GM21390 (cell line): ENCODE results near the gene TMEM91.
"Not testable (repeated sequence)": the region's sequence is repeated elsewhere in the genome, so short reads cannot be mapped to it uniquely, and the experiment has no call there.

Experiments
- ATAC-seq: cut with Tn5 transposase; IDR thresholded peaks from one replicate; pipeline ENCODE4 v1.9.1; 2021; ENCODE audit not compliant: unreplicated experiment

Gene TMEM91

GRCh38 chr19:41352609-41353465 lies 23.5 kb upstream of the TMEM91 start:
- ATAC-seq: no peak

- ATAC-seq: no peak
Observed at GRCh38 chr19:41353466-41354342, 22.6 kb upstream of the TMEM91 start, which contains the start of gene TGFB1. Gene TGFB1 (minus strand): TSS chr19:41353922. CDS start chr19:41353044, 878 bp downstream.

GRCh38 chr19:41354343-41354953 lies 21.9 kb upstream of the TMEM91 start:
- no peak for ATAC-seq

GRCh38 chr19:41355035-41355434 lies 21.3 kb upstream of the TMEM91 start:
- ATAC-seq: no peak

GRCh38 chr19:41355802-41356201 lies 20.5 kb upstream of the TMEM91 start:
- no peak for ATAC-seq

GRCh38 chr19:41356984-41357739 lies 19.2 kb upstream of the TMEM91 start:
- ATAC-seq: no peak

- no peak for ATAC-seq
Observed at GRCh38 chr19:41357746-41358145, 18.6 kb upstream of the TMEM91 start.

- no peak for ATAC-seq
Observed at GRCh38 chr19:41359741-41360140, 16.6 kb upstream of the TMEM91 start.

- ATAC-seq: no peak
Observed at GRCh38 chr19:41362143-41362847, 14.0 kb upstream of the TMEM91 start.

- no peak for ATAC-seq
Observed at GRCh38 chr19:41363371-41363752, 13.0 kb upstream of the TMEM91 start.

GRCh38 chr19:41363753-41364523 lies 12.4 kb upstream of the TMEM91 start, which contains the start of gene B9D2:
Gene B9D2 (minus strand): TSS chr19:41364149. CDS start chr19:41363519, 630 bp downstream.
- ATAC-seq: peak; percentile 83

GRCh38 chr19:41364524-41365391 lies 11.6 kb upstream of the TMEM91 start:
- no peak for ATAC-seq

- no peak for ATAC-seq
Observed at GRCh38 chr19:41366089-41366488, 10.2 kb upstream of the TMEM91 start.

GRCh38 chr19:41367848-41368301 lies 8.5 kb upstream of the TMEM91 start:
- no peak for ATAC-seq

- no peak for ATAC-seq
Observed at GRCh38 chr19:41369769-41370168, 6.6 kb upstream of the TMEM91 start.

GRCh38 chr19:41371119-41371518 lies 5.2 kb upstream of the TMEM91 start:
- not testable (repeated sequence) for ATAC-seq

GRCh38 chr19:41371541-41371940 lies 4.8 kb upstream of the TMEM91 start:
- no peak for ATAC-seq

- no peak for ATAC-seq
Observed at GRCh38 chr19:41372501-41372900, 3.8 kb upstream of the TMEM91 start.
